Adrenal gland (tissue), 12 donors: ENCODE measurements around the gene NUCKS1. TPM values are rescaled to one million over a fixed set of nuclear protein-coding genes. Genes with fewer than 3 reads are reported as not detected.

Experiments
- DNase-seq, 7 donors: peaks; one replicate each; pipeline ENCODE4 v3.0.0-alpha.2; 2019 to 2020
- H3K27ac ChIP-seq, 5 donors: fragments of 200-600 bp; sonication (generic) in 4 of 5; 1 replicate in 3 of 5; 2 replicates in 2 of 5; pipeline versions ENCODE4 v1.5.1 to v1.8.0; 2016 to 2020; ENCODE audit warnings: mild to moderate bottlenecking in 1 of 5
- H3K27me3 ChIP-seq: fragments of 200-600 bp; 2 replicates; pipeline ENCODE4 v1.8.0; 2021
- H3K36me3 ChIP-seq, 2 donors: fragments of 200-600 bp; replicated peaks in 1 of 2; 1 replicate in 1 of 2; 2 replicates in 1 of 2; pipeline versions ENCODE4 v1.5.1 to v1.8.0; 2018 to 2022
- H3K4me1 ChIP-seq, 2 donors: fragments of 200-600 bp; replicated peaks in 1 of 2; 1 replicate in 1 of 2; 2 replicates in 1 of 2; pipeline versions ENCODE4 v1.5.1 to v1.8.0; 2018 to 2021
- H3K4me3 ChIP-seq, 4 donors: fragments of 200-600 bp; sonication (generic) in 3 of 4; one replicate each; pipeline ENCODE4 v1.5.1; 2016 to 2018
- H3K9me3 ChIP-seq, 3 donors: fragments of 200-600 bp; sonication (generic) in 1 of 3; replicated peaks in 1 of 3; 1 replicate in 2 of 3; 2 replicates in 1 of 3; pipeline versions ENCODE4 v1.5.1 to v1.8.0; 2016 to 2021
- POLR2A ChIP-seq, 2 donors: fragments of 450-650 bp; IDR thresholded peaks; one replicate each; pipeline ENCODE4 v1.6.1; 2017; ENCODE audit warnings: antibody characterized with exemption in 2 of 2, mild to moderate bottlenecking in 2 of 2, moderate library complexity in 1 of 2
- WGBS, 4 donors: extraction: QIAGEN DNeasy Blood & Tissue Kit in 2 of 4; methylation state at CpG; one replicate each; pipeline versions ENCODE4 v1.1.5 to v1.1.7; 2013 to 2017; 5-methylcytosine and 5-hydroxymethylcytosine counted together
- intact Hi-C, 2 donors: fragments of 100-400 bp; cut with DNase I; formaldehyde crosslinking; loops; one replicate each; pipeline versions ENCODE4 v1.14.1 to v1.15.0; 2022 to 2023
- polyA plus RNA-seq, 3 donors: library from polyadenylated mRNA; stranded (reverse); fragments of 200-250 nt in 2 of 3; fragments of 350-450 nt in 1 of 3; fragmentation: Illumina TruSeq in 1 of 3; extraction: RNeasy Lipid Tissue Mini Kit (QIAGEN cat#74804) in 1 of 3; gene quantifications; one replicate each; pipeline ENCODE4 v1.2.3, GENCODE V29; 2013 to 2014
- total RNA-seq, 9 donors: library from RNA; depleted of rRNA in 4 of 9; stranded (reverse); fragments of >200 nt in 4 of 9; fragments of 120-200 nt in 1 of 9; fragmentation: NEBNext Ultra II Directional in 1 of 9; extraction: Animal tissue kit (Norgen Biotek cat#: 25700) in 1 of 9; gene quantifications; one replicate each; pipeline versions ENCODE4 v1.1.0 to v1.2.4, GENCODE V29; 2013 to 2023
- TF ChIP-seq, protein P1 (sequence below), 6 experiments: fragments of 450-650 bp in 4 of 6; fragments of 200-600 bp in 2 of 6; sonication (generic) in 1 of 6; IDR thresholded peaks; 1 replicate in 5 of 6; 2 replicates in 1 of 6; pipeline versions ENCODE4 v1.5.1 to v1.8.0; 2016 to 2021; ENCODE audit warnings: antibody characterized with exemption in 6 of 6, mild to moderate bottlenecking in 2 of 6, moderate library complexity in 1 of 6
- donor health status: healthy with polysubstance abuse.
- donor health status: Bipolar disorder and iron deficiency.
- donor health status: DM: yes; HTN: yes; CAD: no.
- donor health status: DM: no; HTN: no; CAD: no.
- donor health status: DM: no; HTN: no; CAD: no.
- donor health status: DM: yes; HTN: yes; CAD: no.

The NUCKS1 gene
- total and polyA plus RNA-seq, 12 donors: 33.1 to 161 (median 122) TPM

DNA sequence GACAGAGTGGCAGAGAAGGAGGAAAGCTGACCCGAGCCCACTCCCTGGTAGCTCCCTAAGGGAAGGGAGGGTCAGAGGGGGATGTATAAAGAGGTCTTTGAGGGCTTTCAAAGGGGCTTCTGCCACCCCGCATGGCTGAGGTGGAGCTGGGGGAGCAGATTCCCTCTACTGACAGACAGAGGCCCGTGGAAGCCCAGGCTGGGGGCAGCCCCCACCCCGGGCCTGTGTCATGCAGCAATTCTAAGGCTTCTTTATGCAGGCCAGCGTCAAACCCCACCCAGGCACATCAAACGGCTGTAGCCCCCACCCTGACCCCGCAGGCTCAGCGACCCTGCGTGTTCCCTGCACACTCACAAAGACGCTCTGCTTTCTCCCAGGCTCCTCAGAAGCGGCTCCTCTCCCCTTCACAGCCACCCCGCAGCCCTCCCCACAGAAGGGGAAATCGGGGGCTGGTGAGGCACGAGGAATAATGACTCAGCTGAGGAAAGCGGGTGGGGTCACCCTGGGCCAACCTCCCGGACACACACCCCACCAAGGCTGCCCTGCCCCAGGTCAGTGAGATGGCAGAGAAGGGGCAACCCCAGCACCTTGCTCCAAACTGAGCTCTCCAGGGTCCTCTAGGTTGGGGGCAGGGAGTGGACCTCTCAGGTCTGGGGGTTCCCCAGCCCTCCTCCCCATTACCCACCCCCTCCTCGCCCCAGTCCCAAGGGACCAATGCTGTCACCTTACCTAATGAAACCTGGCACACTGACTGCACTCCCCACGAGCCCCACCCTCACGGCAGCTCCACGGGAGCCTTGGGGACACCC, 80.4 kb downstream of the NUCKS1 start:
- no peak for DNase-seq
- WGBS, 4 donors: 51 to 61% (median 55%) methylated on average over 16 to 20 of the region's 20 CpGs

DNA sequence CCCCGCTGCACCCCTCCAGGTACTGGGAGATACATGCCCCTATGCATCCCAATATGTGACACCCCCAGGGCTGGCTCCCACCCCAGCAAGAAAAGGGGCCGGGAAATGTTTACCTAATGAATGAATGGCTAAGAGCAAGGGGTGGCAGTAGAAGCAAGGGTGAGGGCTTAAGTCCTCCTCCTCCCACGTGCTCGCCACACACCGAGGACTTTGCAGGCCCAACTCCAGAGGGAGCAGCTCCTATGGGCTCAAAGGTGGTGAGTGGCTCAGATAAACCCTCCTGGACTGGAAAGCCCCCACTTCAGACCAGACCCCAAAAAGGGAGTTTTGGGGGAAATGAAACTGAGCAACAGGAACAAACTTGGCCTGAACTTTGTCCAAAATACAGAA, 81.0 kb downstream of the NUCKS1 start:
- Histone ChIP-seq H3K27ac (no peak overlapping the region), H3K4me3 (no peak overlapping the region), H3K27me3 (no peaks in the 10 kb centered on the region), H3K9me3 (no peaks in the 10 kb centered on the region), H3K36me3 (no peaks in the 10 kb centered on the region), H3K4me1 (peaks cover 0 to 10% of the 10 kb centered on the region in 2 donors)
- intact Hi-C loops: no loop called here
- 65 to 74% (median 72%) methylated on average over 5 of the region's 5 CpGs for WGBS, 4 donors
- TF ChIP-seq, protein P1, sequence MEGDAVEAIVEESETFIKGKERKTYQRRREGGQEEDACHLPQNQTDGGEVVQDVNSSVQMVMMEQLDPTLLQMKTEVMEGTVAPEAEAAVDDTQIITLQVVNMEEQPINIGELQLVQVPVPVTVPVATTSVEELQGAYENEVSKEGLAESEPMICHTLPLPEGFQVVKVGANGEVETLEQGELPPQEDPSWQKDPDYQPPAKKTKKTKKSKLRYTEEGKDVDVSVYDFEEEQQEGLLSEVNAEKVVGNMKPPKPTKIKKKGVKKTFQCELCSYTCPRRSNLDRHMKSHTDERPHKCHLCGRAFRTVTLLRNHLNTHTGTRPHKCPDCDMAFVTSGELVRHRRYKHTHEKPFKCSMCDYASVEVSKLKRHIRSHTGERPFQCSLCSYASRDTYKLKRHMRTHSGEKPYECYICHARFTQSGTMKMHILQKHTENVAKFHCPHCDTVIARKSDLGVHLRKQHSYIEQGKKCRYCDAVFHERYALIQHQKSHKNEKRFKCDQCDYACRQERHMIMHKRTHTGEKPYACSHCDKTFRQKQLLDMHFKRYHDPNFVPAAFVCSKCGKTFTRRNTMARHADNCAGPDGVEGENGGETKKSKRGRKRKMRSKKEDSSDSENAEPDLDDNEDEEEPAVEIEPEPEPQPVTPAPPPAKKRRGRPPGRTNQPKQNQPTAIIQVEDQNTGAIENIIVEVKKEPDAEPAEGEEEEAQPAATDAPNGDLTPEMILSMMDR (IDR thresholded peaks at IDR 0.05): no peak
- no peak for TF ChIP-seq POLR2A (IDR thresholded peaks at IDR 0.05)
- no peak for DNase-seq

More for the DNA sequence above, 80.4 kb downstream of the NUCKS1 start:
- H3K4me1 ChIP-seq: peaks cover 0 to 10% of the 10 kb centered on the region in 2 donors
- intact Hi-C loops: no loop called here
- no peak overlapping the region for H3K4me3 ChIP-seq
- no peak overlapping the region for H3K27ac ChIP-seq
- no peaks in the 10 kb centered on the region for H3K9me3 ChIP-seq
- H3K36me3 ChIP-seq: no peaks in the 10 kb centered on the region
- H3K27me3 ChIP-seq: no peaks in the 10 kb centered on the region
- no peak for TF ChIP-seq POLR2A (IDR thresholded peaks at IDR 0.05)
- TF ChIP-seq, protein P1 (IDR thresholded peaks at IDR 0.05): no peak

DNA sequence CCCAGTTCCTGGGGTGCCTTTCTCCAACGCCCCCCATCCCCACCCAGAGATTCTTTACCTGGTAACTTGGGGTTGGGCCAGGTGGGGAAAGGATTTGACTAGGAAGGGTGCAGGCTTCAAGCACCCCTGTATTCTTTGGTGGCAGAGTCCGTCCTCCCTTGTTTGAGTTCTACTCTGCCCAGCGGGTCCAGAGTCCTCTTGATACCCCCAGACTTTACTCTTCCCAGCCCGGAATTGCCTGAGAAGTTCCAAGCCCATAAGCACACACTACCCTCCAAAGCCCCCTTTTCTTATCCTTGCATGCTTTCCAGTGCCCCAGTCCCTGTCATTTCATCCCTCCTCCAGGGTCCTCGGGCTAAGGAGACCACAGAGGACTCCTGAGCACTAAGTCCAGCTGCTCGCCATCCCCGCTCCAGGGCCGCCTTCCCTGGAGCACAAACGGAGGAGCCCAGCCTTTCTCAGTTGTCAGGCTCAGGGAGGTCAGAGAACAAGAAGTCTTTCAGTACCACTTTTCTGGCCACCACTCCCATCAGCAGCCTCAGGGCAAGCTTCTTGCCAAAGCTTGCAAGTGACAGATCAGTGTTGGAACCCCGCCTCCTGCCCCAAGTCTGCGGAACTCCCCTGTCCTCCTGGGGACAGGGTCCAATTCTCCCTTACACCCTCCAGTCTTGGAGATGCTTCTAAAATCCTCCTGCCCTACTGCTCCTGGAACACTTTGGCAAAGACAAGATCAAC, 81.9 kb downstream of the NUCKS1 start:
- intact Hi-C loops: no loop called here
- no peak for DNase-seq
- H3K27ac ChIP-seq: no peak overlapping the region
- TF ChIP-seq, protein P1 (IDR thresholded peaks at IDR 0.05): no peak
- TF ChIP-seq POLR2A (IDR thresholded peaks at IDR 0.05): no peak
- H3K4me3 ChIP-seq: no peak overlapping the region
- no peaks in the 10 kb centered on the region for H3K9me3 ChIP-seq
- WGBS, 4 donors: 77 to 87% (median 84%) methylated on average over 8 to 11 of the region's 11 CpGs
- H3K36me3 ChIP-seq: no peaks in the 10 kb centered on the region
- H3K27me3 ChIP-seq: no peaks in the 10 kb centered on the region
- H3K4me1 ChIP-seq: peaks cover 0 to 10% of the 10 kb centered on the region in 2 donors

DNA sequence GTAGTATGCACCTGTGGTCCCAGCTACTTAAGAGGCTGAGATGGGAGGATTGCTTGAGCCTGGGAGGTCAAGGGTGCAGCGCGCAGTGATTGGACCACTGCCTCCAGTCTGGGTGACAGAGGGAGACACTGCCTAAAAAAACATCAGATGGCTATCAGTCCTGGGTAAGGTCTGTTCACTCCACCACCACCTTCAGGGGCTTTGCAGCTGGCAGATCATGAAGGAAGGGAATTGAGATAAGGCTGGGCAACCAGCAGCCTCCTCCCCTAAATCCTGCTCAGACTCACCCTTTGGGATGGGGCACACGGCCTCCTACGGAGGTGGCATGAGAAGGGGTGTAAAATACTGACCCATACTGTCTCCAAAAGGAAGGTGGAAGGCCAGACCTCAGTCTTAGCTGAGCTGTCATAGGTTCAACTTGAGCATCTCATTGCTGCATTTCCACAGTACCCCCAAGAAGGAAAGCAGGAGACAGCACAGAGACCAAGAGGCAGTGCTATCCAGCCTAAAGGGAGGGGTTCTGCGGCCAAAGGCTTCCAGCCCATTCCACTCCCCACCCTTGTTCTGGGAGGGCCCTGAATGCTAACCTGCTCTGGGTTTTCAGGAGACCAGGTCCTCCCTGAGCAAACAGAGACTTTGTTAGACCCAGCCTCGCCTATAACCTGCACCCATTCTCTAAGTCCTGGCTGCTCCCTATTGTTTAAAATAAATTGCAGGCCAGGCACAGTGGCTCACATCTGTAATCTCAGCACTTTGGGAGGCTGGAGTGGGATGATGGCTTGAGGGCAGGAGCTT, 83.4 kb downstream of the NUCKS1 start:
- TF ChIP-seq, protein P1 (IDR thresholded peaks at IDR 0.05): no peak
- no peak for TF ChIP-seq POLR2A (IDR thresholded peaks at IDR 0.05)
- Histone ChIP-seq H3K27me3 (no peaks in the 10 kb centered on the region), H3K9me3 (no peaks in the 10 kb centered on the region), H3K36me3 (no peaks in the 10 kb centered on the region), H3K27ac (no peak overlapping the region), H3K4me3 (no peak overlapping the region), H3K4me1 (peaks cover 0 to 10% of the 10 kb centered on the region in 2 donors)
- intact Hi-C loops: no loop called here
- 84 to 91% (median 91%) methylated on average over 5 to 6 of the region's 6 CpGs for WGBS, 4 donors
- no peak for DNase-seq
